Ovary (tissue), 9 donors: Measurements from ENCODE around the gene RNF181. TPM values are rescaled to one million over a fixed set of nuclear protein-coding genes. Genes with fewer than 3 reads are reported as not detected.

Source experiments
- DNase-seq, 5 donors: peaks; one replicate each; pipeline ENCODE4 v3.0.0-alpha.2; 2019 to 2020
- H3K27ac ChIP-seq, 2 donors: fragments of 200-600 bp; one replicate each; pipeline versions ENCODE4 v1.5.1 to v1.8.0; 2019 to 2022
- H3K27me3 ChIP-seq: fragments of 200-600 bp; one replicate; pipeline ENCODE4 v1.8.0; 2022
- H3K36me3 ChIP-seq: fragments of 200-600 bp; sonication (generic); one replicate; pipeline ENCODE4 v1.5.1; 2019
- H3K4me1 ChIP-seq: one replicate; pipeline ENCODE4 v1.8.1; 2013; ENCODE audit warnings: mild to moderate bottlenecking, moderate library complexity; ENCODE audit not compliant: insufficient read depth
- H3K4me3 ChIP-seq: fragments of 200-600 bp; sonication (generic); one replicate; pipeline ENCODE4 v1.5.1; 2017
- H3K9me3 ChIP-seq, 2 donors: fragments of 200-600 bp in 1 of 2; sonication (generic) in 1 of 2; one replicate each; pipeline versions ENCODE4 v1.5.1 to v1.8.1; 2013 to 2019; ENCODE audit warnings: mild to moderate bottlenecking in 1 of 2, moderate library complexity in 1 of 2
- CTCF ChIP-seq, 3 donors: fragments of 450-650 bp in 2 of 3; fragments of 200-600 bp in 1 of 3; IDR thresholded peaks; one replicate each; pipeline versions ENCODE4 v1.5.1 to v1.8.0; 2016 to 2022; ENCODE audit warnings: antibody characterized with exemption in 3 of 3, mild to moderate bottlenecking in 1 of 3
- EP300 ChIP-seq: sonication (generic); formaldehyde crosslinking; IDR thresholded peaks from one replicate; pipeline ENCODE4 v1.6.1; 2017; ENCODE audit warnings: antibody characterized with exemption
- POLR2A ChIP-seq: fragments of 450-650 bp; IDR thresholded peaks from one replicate; pipeline ENCODE4 v1.6.1; 2017; ENCODE audit warnings: antibody characterized with exemption, mild to moderate bottlenecking, moderate library complexity
- WGBS, 3 donors: extraction: QIAGEN DNeasy Blood & Tissue Kit in 1 of 3; methylation state at CpG; one replicate each; pipeline versions ENCODE4 v1.1.5 to v1.1.7; 2013 to 2017; 5-methylcytosine and 5-hydroxymethylcytosine counted together
- intact Hi-C, 4 donors: fragments of 100-400 bp; cut with DNase I; formaldehyde crosslinking; loops; one replicate each; pipeline versions ENCODE4 v1.11.0 to v1.15.1; 2022 to 2023
- polyA plus RNA-seq, 2 donors: library from polyadenylated mRNA; stranded (reverse); fragments of 200-250 nt in 1 of 2; fragments of 350-450 nt in 1 of 2; fragmentation: Illumina TruSeq in 1 of 2; extraction: RNeasy Lipid Tissue Mini Kit (QIAGEN cat#74804) in 1 of 2; gene quantifications; one replicate each; pipeline ENCODE4 v1.2.3, GENCODE V29; 2013 to 2014
- total RNA-seq, 7 donors: library from RNA; depleted of rRNA in 2 of 7; stranded (reverse); fragments of >200 nt in 2 of 7; fragmentation: NEBNext Ultra II Directional in 3 of 7; extraction: Animal tissue kit (Norgen Biotek cat#: 25700) in 3 of 7; gene quantifications; one replicate each; pipeline versions ENCODE4 v1.1.0 to v1.2.4, GENCODE V29; 2016 to 2023
- donor health status: DM: no; HTN: no; CAD: no; lungs with moderate emphysema.
- donor health status: DM: no; HTN: no; CAD: no.
- donor health status: Bipolar disorder and iron deficiency.
- donor health status: DM: yes; HTN: yes; CAD: no.
- donor health status: DM: no; HTN: no; CAD: no.
- donor health status: DM: yes; HTN: yes; CAD: no.

RNF181 gene
- total and polyA plus RNA-seq, 9 donors, result 61.1 to 148 (median 93.8) TPM

- Histone ChIP-seq H3K4me3 (peak overlapping the region; percentile 83), H3K27ac (peak overlapping the region in 1 of 2 donors; percentile 74), H3K4me1 (peaks cover 12% of the 10 kb centered on the region), H3K9me3 (no peaks in the 10 kb centered on the region), H3K36me3 (no peaks in the 10 kb centered on the region), H3K27me3 (no peaks in the 10 kb centered on the region)
- intact Hi-C loops, result no loop called here
- 1 to 2% (median 1%) methylated on average over 10 of the region's 10 CpGs for WGBS, 3 donors
- TF ChIP-seq EP300 (no peak), POLR2A (no peak), CTCF (IDR thresholded peaks at IDR 0.05) (no peak)
- no peak for DNase-seq
Observed at GRCh38 chr2:85596026-85596333, 435 bp downstream of the RNF181 start.

- Histone ChIP-seq H3K4me3 (peak overlapping the region; percentile 83), H3K9me3 (no peaks in the 10 kb centered on the region), H3K27ac (no peak overlapping the region), H3K36me3 (no peaks in the 10 kb centered on the region), H3K4me1 (peaks cover 11% of the 10 kb centered on the region), H3K27me3 (no peaks in the 10 kb centered on the region)
- TF ChIP-seq POLR2A, result no peak
- no peak for TF ChIP-seq EP300
- TF ChIP-seq CTCF (IDR thresholded peaks at IDR 0.05), result no peak
- DNase-seq, result no peak
- whole genome bisulfite sequencing, 3 donors, result 37 to 62% (median 61%) methylated on average over 3 of the region's 3 CpGs
- intact Hi-C loops, result no loop called here
Observed at GRCh38 chr2:85596486-85597143, 1.1 kb downstream of the RNF181 start.

GRCh38 chr2:85597241-85597640, 1.7 kb downstream of the RNF181 start:
- Histone ChIP-seq H3K4me1 (peaks cover 13% of the 10 kb centered on the region), H3K36me3 (no peaks in the 10 kb centered on the region), H3K9me3 (no peaks in the 10 kb centered on the region), H3K27me3 (no peaks in the 10 kb centered on the region), H3K4me3 (no peak overlapping the region), H3K27ac (no peak overlapping the region)
- 64 to 69% (median 67%) methylated on average over 5 of the region's 5 CpGs for WGBS, 3 donors
- no peak for DNase-seq
- intact Hi-C loops, result no loop called here
- TF ChIP-seq CTCF (IDR thresholded peaks at IDR 0.05), result no peak
- no peak for TF ChIP-seq POLR2A
- TF ChIP-seq EP300, result no peak

GRCh38 chr2:85598594-85599340, 3.2 kb downstream of the RNF181 start:
- no peak overlapping the region for H3K4me3 ChIP-seq
- H3K4me1 ChIP-seq, result peaks cover 13% of the 10 kb centered on the region
- H3K9me3 ChIP-seq, result no peaks in the 10 kb centered on the region
- TF ChIP-seq EP300 (no peak), POLR2A (no peak), CTCF (IDR thresholded peaks at IDR 0.05) (no peak)
- no peak overlapping the region for H3K27ac ChIP-seq
- intact Hi-C loops, result no loop called here
- H3K36me3 ChIP-seq, result no peaks in the 10 kb centered on the region
- 58 to 75% (median 68%) methylated on average over 14 of the region's 14 CpGs for WGBS, 3 donors
- H3K27me3 ChIP-seq, result no peaks in the 10 kb centered on the region
- DNase-seq, result no peak
